Natural killer cell (primary cell): ENCODE data around the gene HPS4. TPM values are rescaled to one million over a fixed set of nuclear protein-coding genes. Genes with fewer than 3 reads are reported as not detected.
"Not testable (repeated sequence)": the region's sequence is repeated elsewhere in the genome, so short reads cannot be mapped to it uniquely, and the experiment has no call there.

Experiments
- ATAC-seq, 3 donors: fragments of 150-1000 bp in 2 of 3; fragments of 200-7000 bp in 1 of 3; cut with Tn5 transposase; 1 replicate in 1 of 3; 2 replicates in 2 of 3; pipeline ENCODE4 v1.10.0; 2021; ENCODE audit warnings: mild to moderate bottlenecking in 2 of 3, moderate library complexity in 2 of 3
- DNase-seq, 2 donors: peaks; one replicate each; pipeline versions ENCODE4 v3.0.0 to v3.0.0-alpha.2; 2013 to 2021; ENCODE audit warnings: mixed read lengths in 1 of 2
- H3K27ac ChIP-seq: one replicate; pipeline ENCODE4 v1.5.1; 2013; ENCODE audit warnings: mild to moderate bottlenecking, low read length
- H3K27me3 ChIP-seq: one replicate; pipeline ENCODE4 v1.6.1; 2013; ENCODE audit warnings: low read length; ENCODE audit not compliant: control insufficient read depth, insufficient read depth
- H3K36me3 ChIP-seq: one replicate; pipeline ENCODE4 v1.6.1; 2013; ENCODE audit warnings: low read length; ENCODE audit not compliant: control insufficient read depth, insufficient read depth
- H3K4me1 ChIP-seq: one replicate; pipeline ENCODE4 v1.6.1; 2013; ENCODE audit warnings: low read length; ENCODE audit not compliant: control insufficient read depth, insufficient read depth
- H3K4me3 ChIP-seq: one replicate; pipeline ENCODE4 v1.5.1; 2013; ENCODE audit warnings: low read length
- H3K9me3 ChIP-seq: one replicate; pipeline ENCODE4 v1.6.1; 2013; ENCODE audit warnings: low read length; ENCODE audit not compliant: control insufficient read depth, insufficient read depth
- H3K27ac Mint-ChIP-seq, 2 donors: one replicate each; pipeline ENCODE4 v1.8.0; 2022; ENCODE audit warnings: mild to moderate bottlenecking in 2 of 2, mixed read lengths in 2 of 2, moderate library complexity in 1 of 2
- H3K27me3 Mint-ChIP-seq, 2 donors: one replicate each; pipeline ENCODE4 v1.8.0; 2022; ENCODE audit warnings: low read depth in 2 of 2, mixed read lengths in 2 of 2
- H3K36me3 Mint-ChIP-seq: one replicate; pipeline ENCODE4 v1.8.0; 2022; ENCODE audit warnings: mixed read lengths
- H3K4me1 Mint-ChIP-seq, 2 donors: one replicate each; pipeline ENCODE4 v1.8.0; 2022; ENCODE audit warnings: mixed read lengths in 2 of 2
- H3K4me3 Mint-ChIP-seq: one replicate; pipeline ENCODE4 v1.8.0; 2022; ENCODE audit warnings: mild to moderate bottlenecking, moderate library complexity, mixed read lengths
- H3K9me3 Mint-ChIP-seq, 2 donors: one replicate each; pipeline ENCODE4 v1.8.0; 2022; ENCODE audit warnings: mixed read lengths in 2 of 2
- CTCF ChIP-seq: fragments of 200-600 bp; IDR thresholded peaks from one replicate; pipeline ENCODE4 v1.8.0; 2022; ENCODE audit warnings: antibody characterized with exemption
- WGBS: methylation state at CpG from one replicate; pipeline ENCODE4 v1.1.7; 2013; ENCODE audit warnings: missing lambda C conversion rate; ENCODE audit not compliant: insufficient coverage; 5-methylcytosine and 5-hydroxymethylcytosine counted together
- intact Hi-C: fragments of 100-400 bp; cut with micrococcal nuclease; formaldehyde crosslinking; loops from one replicate; pipeline ENCODE4 v1.14.2; 2022
- total RNA-seq, 4 donors: library from RNA; stranded (reverse); fragments of 120-200 nt in 1 of 4; gene quantifications; one replicate each; pipeline versions ENCODE4 v1.2.3 to v1.2.4, GENCODE V29; 2013 to 2022

HPS4 gene
- total RNA-seq, 3 donors from 2014 or later (not counting 1 experiment from before 2014, with no cell fraction given), result 44.8 to 53.6 (median 50.7) TPM

GRCh38 chr22:26442086-26442756, 41.4 kb downstream of the HPS4 start:
- Histone ChIP-seq H3K36me3 (peaks cover 2% of the 10 kb centered on the region), H3K9me3 (no peaks in the 10 kb centered on the region), H3K4me1 (no peaks in the 10 kb centered on the region), H3K27ac (no peak overlapping the region), H3K27me3 (no peaks in the 10 kb centered on the region), H3K4me3 (no peak overlapping the region)
- intact Hi-C loops, result no loop called here
- no peaks in the 10 kb centered on the region for H3K36me3 Mint-ChIP-seq
- ATAC-seq (no peak), DNase-seq (no peak)
- no peaks in the 10 kb centered on the region for H3K4me1 Mint-ChIP-seq
- H3K4me3 Mint-ChIP-seq, result no peak overlapping the region
- no peaks in the 10 kb centered on the region for H3K27me3 Mint-ChIP-seq
- H3K27ac Mint-ChIP-seq, result no peak overlapping the region
- H3K9me3 Mint-ChIP-seq, result no peaks in the 10 kb centered on the region
- WGBS, result 84% methylated on average over 3 of the region's 4 CpGs
- no peak for TF ChIP-seq CTCF

GRCh38 chr22:26439559-26439958, 44.0 kb downstream of the HPS4 start:
- Histone ChIP-seq H3K27me3 (no peaks in the 10 kb centered on the region), H3K9me3 (no peaks in the 10 kb centered on the region), H3K36me3 (peaks cover 4% of the 10 kb centered on the region), H3K4me3 (no peak overlapping the region), H3K27ac (no peak overlapping the region), H3K4me1 (peaks cover 3% of the 10 kb centered on the region)
- H3K36me3 Mint-ChIP-seq, result peaks cover 7% of the 10 kb centered on the region
- H3K27me3 Mint-ChIP-seq, result no peaks in the 10 kb centered on the region
- no peak overlapping the region for H3K27ac Mint-ChIP-seq
- no peak for TF ChIP-seq CTCF
- ATAC-seq (no peak), DNase-seq (no peak)
- H3K4me3 Mint-ChIP-seq, result no peak overlapping the region
- intact Hi-C loops, result no loop called here
- peaks cover 13 to 18% of the 10 kb centered on the region in 2 donors for H3K4me1 Mint-ChIP-seq
- no peaks in the 10 kb centered on the region for H3K9me3 Mint-ChIP-seq
- WGBS, result 95% methylated on average over 2 of the region's 3 CpGs

GRCh38 chr22:26438776-26439175, 44.8 kb downstream of the HPS4 start:
- H3K9me3 ChIP-seq, H3K27me3 ChIP-seq, H3K4me3 ChIP-seq, H3K4me1 ChIP-seq, ATAC-seq, H3K27me3 Mint-ChIP-seq, H3K27ac Mint-ChIP-seq, H3K36me3 ChIP-seq, H3K4me3 Mint-ChIP-seq, H3K9me3 Mint-ChIP-seq, intact Hi-C loops, DNase-seq, H3K36me3 Mint-ChIP-seq, H3K27ac ChIP-seq: not testable (repeated sequence)
- 99% methylated on average over 3 of the region's 3 CpGs for WGBS
- peaks cover 13 to 18% of the 10 kb centered on the region in 2 donors for H3K4me1 Mint-ChIP-seq

GRCh38 chr22:26437694-26438392, 45.7 kb downstream of the HPS4 start:
- no peaks in the 10 kb centered on the region for H3K9me3 ChIP-seq
- no peaks in the 10 kb centered on the region for H3K27me3 Mint-ChIP-seq
- H3K27ac Mint-ChIP-seq, result no peak overlapping the region
- peaks cover 13 to 18% of the 10 kb centered on the region in 2 donors for H3K4me1 Mint-ChIP-seq
- H3K4me3 ChIP-seq, result no peak overlapping the region
- no peak overlapping the region for H3K27ac ChIP-seq
- 97% methylated on average over 14 of the region's 14 CpGs for WGBS
- no peak for TF ChIP-seq CTCF
- peaks cover 7% of the 10 kb centered on the region for H3K36me3 Mint-ChIP-seq
- intact Hi-C loops, result no loop called here
- no peaks in the 10 kb centered on the region for H3K9me3 Mint-ChIP-seq
- ATAC-seq, result no peak
- no peak overlapping the region for H3K4me3 Mint-ChIP-seq
- H3K36me3 ChIP-seq, result peaks cover 11% of the 10 kb centered on the region
- H3K27me3 ChIP-seq, result no peaks in the 10 kb centered on the region
- DNase-seq, result no peak
- H3K4me1 ChIP-seq, result peaks cover 3% of the 10 kb centered on the region
